ENCODE data around the gene CRB1. TPM values are rescaled to one million over a fixed set of nuclear protein-coding genes. Genes with fewer than 3 reads are reported as not detected.

CRB1 gene
- total and polyA plus RNA-seq, 2 of the 8 experiments (the other 6 are each of a cell fraction or from before 2014, with no cell fraction given) = 0.03 TPM; not detected in 1

DNA sequence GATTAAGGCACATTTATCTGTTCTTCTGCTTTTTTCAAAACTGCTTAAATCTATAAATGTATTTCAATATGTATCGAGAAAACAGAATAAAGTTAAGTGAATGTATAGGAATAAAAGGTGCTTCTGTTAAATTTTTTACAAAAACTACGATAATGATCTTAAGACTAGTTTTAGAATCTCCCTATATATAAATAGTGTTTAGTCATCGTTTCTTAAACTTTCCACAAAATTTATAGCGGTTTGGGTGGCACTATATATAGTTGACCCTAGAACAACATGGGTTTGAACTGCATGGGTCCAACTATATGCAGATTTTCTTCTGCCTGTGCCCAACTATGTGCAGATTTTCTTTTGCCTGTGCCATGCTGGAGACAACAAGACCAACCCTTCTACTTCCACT lies 125.7 kb downstream of the CRB1 start:
- Histone ChIP-seq H2AFZ (ENCODE audit: low read length) (no peak overlapping the region), H3K23me2 (ENCODE audit: low read depth, low read length) (no peaks in the 10 kb centered on the region), H3K56ac (replicated peaks; ENCODE audit: insufficient read length, low read depth, low read length) (no peak overlapping the region), H2BK20ac (ENCODE audit: low read length) (no peak overlapping the region), H3K4me1 (replicated peaks in 1 of 4; ENCODE audit: control insufficient read depth in 3 of 4, insufficient read depth in 4 of 4, low read length in 3 of 4) (no peaks in the 10 kb centered on the region), H3K9me3 (ENCODE audit: insufficient read depth in 2 of 2, low read depth in 1 of 2, low read length in 1 of 2) (no peaks in the 10 kb centered on the region), H3K79me2 (ENCODE audit: control insufficient read depth in 1 of 2, insufficient read depth in 2 of 2, low read length in 2 of 2) (no peaks in the 10 kb centered on the region), H2AK5ac (ENCODE audit: low read depth, low read length) (no peak overlapping the region), H3K9ac (replicated peaks in 1 of 4; ENCODE audit: extremely low read depth in 1 of 4, low read depth in 3 of 4, low read length in 3 of 4) (no peak overlapping the region), H3K4me2 (ENCODE audit: insufficient read depth in 1 of 2, low read depth in 2 of 2, low read length in 2 of 2) (no peak overlapping the region), H3K18ac (ENCODE audit: extremely low read depth, low read length) (no peak overlapping the region), H2BK5ac (ENCODE audit: low read depth, low read length) (no peak overlapping the region), H3K79me1 (ENCODE audit: low read depth, low read length) (no peaks in the 10 kb centered on the region), H2BK15ac (ENCODE audit: low read length) (no peak overlapping the region), H3K36me3 (ENCODE audit: control insufficient read depth in 2 of 4, insufficient read depth in 4 of 4, low read length in 3 of 4) (no peaks in the 10 kb centered on the region), H3K4me3 (ENCODE audit: extremely low read depth in 1 of 4, insufficient read depth in 2 of 4, low read depth in 3 of 4, low read length in 4 of 4) (no peak overlapping the region), H3K27me3 (replicated peaks in 1 of 4; ENCODE audit: control insufficient read depth in 3 of 4, extremely low read depth in 1 of 4, insufficient read depth in 3 of 4, low read length in 3 of 4) (no peaks in the 10 kb centered on the region), H4K91ac (replicated peaks; ENCODE audit: insufficient read length, low read length) (no peak overlapping the region), H3K14ac (ENCODE audit: insufficient read length) (no peak overlapping the region), H3K27ac (ENCODE audit: low read depth, low read length) (no peak overlapping the region), H3K4ac (replicated peaks; ENCODE audit: insufficient read length, low read depth, low read length) (no peak overlapping the region), H4K5ac (ENCODE audit: insufficient read length, low read depth, low read length) (no peak overlapping the region), H3K23ac (ENCODE audit: insufficient read length) (no peak overlapping the region), H2BK120ac (replicated peaks; ENCODE audit: low read depth, low read length) (no peak overlapping the region), H4K20me1 (replicated peaks in 1 of 2; ENCODE audit: control insufficient read depth in 1 of 2, insufficient read depth in 2 of 2, low read length in 2 of 2) (no peaks in the 10 kb centered on the region), H4K8ac (ENCODE audit: extremely low read depth, insufficient read depth, low read length) (no peak overlapping the region), H2BK12ac (ENCODE audit: low read depth, low read length) (no peak overlapping the region)
- 92% methylated on average over 4 of the region's 4 CpGs; no CpG with 5 or more reads in 1 of the 2 experiments for WGBS, 2 experiments (ENCODE audit: extremely low coverage in 1 of 2, insufficient coverage in 1 of 2, insufficient read length in 1 of 2, insufficient replicate concordance in 2 of 2, low coverage in 1 of 2, low lambda C conversion rate in 2 of 2, missing lambda C conversion rate in 1 of 2)
- CTCF ChIA-PET (ENCODE audit: partially characterized antibody) = no interaction called here
- no peak for TF ChIP-seq CHD1 (IDR thresholded peaks at IDR 0.05; ENCODE audit: low read depth, low read length)
- TF ChIP-seq, protein P1, sequence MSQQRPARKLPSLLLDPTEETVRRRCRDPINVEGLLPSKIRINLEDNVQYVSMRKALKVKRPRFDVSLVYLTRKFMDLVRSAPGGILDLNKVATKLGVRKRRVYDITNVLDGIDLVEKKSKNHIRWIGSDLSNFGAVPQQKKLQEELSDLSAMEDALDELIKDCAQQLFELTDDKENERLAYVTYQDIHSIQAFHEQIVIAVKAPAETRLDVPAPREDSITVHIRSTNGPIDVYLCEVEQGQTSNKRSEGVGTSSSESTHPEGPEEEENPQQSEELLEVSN (IDR thresholded peaks at IDR 0.05) = no peak
- DNase-seq (ENCODE audit: low read depth in 1 of 2, low spot score in 2 of 2) = no peak
- FAIRE-seq = no peak
- POLR2A ChIA-PET (ENCODE audit: partially characterized antibody) = no interaction called here
